ENCODE data around the gene ZNF281.

ZNF281 gene

DNA sequence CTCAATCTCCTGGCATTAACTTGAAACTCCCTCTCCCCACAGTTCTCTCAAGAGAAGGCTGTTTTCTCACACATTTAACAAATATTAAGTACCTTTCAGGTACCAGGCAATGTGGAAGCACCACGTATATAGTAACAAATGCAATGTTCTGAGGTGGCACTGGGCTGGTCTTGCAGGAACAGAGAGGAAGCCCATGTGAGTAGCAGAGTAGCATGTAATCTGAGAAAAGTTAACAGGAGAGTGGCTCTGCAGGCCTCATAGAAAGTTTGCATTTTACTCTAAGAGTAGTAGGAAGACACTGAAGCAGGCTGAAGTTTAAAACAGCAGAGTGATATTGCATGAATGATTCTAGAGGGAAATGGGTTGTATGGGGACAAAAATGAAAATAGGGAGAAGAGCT, 21.0 kb downstream of the ZNF281 start:
- DNase-seq, result no peak

DNA sequence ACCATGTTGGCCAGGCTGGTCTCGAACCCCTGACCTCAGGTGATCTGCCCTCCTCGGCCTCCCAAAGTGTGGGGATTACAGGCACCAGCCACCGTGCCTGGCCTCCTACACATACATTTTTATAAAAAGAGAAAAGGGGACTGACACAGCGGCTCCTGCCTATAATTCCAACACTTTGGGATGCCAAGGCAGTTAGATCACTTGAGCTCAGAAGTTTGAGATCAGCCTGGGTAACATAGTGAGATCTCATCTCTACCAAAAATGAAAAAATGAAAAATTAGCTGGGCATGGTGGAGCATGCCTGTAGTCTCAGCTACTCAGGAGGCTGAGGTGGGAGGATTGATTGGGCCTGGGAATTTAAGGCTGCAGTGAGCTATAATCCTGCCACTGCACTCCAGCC, 23.4 kb downstream of the ZNF281 start:
- DNase-seq, result no peak

DNA sequence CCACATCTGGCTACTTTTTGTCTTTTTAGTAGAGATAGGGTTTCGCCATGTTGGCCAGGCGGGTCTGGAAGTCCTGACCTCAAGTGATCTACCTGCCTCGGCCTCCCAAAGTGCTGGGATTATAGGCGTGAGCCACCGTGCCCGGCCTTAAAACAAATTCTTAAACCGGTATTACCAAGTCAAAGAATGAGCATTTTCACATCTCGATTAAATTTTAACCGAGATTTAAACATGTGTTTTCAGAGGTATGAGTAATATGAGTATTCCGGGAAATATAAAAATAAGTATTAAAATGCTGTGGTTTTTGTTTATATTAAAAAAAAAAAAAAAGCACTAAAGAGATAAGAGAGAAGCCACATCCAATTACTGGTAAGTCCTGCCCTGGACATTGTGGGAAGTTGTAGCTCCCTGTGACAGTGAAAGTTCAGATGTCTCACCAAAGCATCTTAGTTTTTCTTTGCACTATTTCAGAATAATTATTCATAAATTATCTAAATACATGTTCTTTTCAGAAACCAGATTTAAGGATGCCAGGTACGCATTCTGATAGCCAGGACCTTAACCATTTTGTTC, 24.9 kb downstream of the ZNF281 start:
- no peak for DNase-seq

DNA sequence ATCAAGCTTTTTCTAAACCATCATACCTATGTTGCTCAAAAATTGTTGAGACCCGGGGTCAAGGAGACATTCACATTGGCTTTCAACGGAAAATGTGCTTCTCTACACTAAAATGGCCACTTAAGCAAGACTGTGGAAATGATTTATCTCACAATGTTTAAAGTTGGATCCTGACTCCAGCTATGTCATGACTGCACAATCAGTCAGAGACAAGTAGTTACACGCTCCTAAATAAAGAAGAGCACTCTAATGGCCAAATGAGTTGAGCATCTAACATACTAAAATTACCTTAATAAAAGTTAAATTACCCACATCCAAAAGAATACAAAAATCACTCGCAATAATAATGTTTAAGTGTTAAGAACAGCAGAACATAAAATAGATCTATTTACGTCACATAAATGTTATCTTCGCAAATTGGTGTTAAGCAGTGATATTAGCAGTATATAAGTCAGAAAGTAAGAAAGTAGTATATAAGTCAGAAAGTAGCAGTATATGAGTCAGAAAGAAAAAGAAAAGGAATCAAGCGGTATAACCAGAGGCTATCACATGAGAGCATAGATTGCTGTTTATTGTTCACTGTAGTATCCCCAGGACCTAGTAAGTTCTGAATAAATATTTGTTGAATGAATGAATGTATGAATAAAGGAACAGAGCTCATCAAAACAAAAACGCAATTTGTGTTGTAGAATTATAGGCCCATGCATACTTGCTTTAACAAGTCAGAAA, 28.4 kb downstream of the ZNF281 start:
- DNase-seq, result no peak

DNA sequence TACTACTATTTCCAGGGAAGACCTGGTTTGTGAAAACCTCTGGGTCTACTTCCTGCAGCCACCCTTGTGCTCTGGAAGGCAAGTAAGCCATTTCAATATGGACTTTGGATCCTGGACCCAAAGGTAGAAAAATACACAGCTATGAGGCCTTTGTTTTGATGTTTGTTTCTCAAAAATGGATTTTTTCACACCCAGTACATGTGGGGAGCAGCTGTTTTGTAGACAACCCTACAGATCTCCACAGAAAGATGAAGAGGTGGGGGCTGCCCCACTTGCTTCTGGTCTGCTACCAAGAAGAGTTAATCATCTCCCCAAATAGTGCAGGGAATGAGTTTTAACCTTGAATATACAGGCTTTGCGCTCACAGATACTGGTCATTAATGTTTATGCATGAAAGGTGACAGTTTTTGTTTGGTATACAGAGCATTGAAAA, 29.2 kb downstream of the ZNF281 start:
- no peak for DNase-seq

DNA sequence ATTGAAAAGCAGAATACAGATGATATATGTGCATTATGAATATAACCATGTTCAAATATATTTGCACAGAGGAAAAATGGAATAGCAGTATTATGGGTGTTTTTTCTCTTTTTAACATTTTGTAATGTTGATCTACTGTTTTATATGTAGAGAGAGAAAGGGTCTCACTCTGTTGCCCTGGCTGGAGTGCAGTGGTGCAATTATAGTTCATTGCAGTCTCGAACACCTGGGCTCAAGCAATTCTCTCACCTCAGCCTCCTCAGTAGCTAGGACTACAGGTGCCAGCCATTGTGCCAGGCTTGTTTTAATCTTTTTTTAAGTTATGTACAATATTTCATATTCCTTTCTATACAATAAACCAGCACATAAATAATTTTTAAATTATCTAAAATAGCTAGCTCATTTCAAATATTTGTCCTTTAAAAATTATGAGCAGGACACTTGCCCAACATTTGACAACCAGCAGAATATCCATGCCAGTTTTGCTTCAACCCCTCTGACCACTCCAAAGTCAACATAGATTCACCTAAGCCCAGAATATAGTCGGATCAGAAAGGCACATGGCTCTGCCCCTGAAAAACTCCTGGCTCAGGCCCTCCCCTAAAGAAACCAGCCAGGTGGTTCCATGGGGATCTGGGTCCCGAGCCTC, 29.8 kb downstream of the ZNF281 start:
- DNase-seq, result no peak

DNA sequence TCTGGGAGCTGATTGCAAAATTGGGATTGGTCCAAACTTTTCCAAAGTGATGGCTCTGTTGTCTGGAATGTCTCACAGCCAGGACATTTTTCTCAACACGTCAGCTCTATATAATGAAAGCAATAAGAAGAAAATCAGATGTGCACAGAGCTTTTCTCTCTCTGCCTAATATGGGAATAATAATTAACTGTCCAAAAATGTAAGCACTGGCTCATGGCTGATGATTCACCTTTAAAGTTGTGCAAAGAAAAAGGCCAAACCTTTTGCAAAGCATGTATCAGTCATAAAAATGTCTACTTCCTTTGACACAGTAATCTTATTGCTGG, 30.4 kb downstream of the ZNF281 start:
- no peak for DNase-seq

DNA sequence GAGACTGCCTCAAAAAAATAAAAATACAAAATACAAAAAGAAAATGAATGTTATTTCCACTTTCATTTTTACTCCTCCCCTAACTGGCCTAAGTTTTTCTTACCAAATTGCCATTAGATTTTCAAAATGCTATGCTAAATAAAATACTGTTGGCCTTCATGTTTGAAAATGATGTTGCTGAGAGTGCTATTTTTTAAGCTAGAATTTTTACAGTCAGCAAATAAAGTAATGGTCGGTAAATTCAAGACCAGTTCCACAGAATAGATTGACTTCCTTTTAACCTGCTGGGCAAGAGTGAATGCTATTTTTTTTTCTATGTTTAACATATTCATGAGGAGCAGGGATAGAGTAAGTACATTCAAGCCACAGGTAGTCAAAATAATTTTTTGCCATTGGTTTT, 31.7 kb downstream of the ZNF281 start:
- no peak for DNase-seq

DNA sequence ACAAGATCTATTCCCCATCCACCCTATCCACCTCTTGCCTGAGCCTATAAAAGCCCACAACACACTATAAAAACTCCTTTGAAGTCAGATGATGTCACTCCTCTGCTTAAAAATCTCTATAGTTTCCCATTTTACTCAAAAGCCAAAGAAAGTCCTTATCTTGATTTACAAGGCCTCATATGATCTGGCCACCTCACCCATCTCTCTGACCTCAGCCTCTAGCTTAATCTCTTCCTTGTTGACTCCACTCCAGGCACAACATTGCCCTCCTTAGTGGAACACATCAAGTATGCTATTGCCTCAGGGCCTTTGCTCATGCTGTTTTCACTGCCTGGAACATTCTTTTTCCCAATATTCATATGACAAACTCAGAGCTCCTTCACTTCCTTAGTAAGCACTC, 33.3 kb downstream of the ZNF281 start:
- no peak for DNase-seq

DNA sequence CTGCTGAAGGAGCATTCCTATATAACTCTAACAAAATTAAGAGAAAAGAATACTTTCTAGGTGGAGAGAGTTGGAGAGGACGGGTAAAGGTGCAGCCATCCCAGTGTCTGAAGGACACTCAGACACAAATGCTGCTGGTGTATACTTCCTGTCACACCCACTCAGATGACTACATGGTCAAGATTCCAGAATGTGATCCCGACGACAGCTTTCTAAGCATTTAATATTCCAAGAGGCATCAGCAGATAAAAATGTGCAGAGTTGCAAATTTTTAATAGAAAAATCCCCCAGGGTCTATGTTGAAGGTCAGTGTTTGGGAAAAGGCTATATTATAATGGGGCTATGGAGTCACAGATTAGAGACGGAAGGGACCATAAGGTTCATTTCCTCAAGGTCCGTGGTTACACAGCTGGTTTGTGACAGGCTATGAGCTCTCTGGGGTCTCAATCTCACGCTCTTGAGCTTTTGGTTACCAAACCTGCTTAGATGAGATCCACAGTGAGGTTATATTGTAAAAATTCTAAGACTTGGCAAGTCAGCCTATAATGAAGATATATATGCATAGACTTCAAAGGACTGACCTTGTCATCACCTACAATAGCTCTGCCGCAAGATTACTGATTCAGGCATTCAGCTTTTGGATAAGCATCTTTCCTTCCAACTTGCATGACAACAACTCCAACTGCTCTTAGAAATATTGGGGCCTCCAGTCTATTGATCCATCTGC, 35.1 kb downstream of the ZNF281 start:
- DNase-seq, result no peak

DNA sequence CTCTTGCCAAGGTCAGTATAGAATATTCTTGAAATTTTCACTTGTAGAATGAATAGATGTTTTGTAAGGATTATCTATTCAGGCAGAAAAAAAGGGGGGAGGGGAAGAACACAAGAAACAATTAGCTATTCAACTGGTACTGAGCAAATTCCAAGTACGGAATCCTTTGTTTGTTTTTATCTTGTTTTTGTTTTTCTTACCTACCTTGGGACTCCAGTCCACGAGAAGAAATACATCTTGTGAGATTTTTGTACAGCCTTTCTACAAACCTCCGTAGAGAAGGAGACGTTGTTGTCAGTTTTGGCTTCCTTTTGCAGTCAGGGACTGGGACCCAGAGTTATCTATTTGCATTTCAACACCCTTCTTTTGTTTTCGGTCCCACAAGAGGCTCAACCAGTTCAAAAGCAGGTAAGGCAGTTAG, 36.0 kb downstream of the ZNF281 start:
- DNase-seq, result no peak

DNA sequence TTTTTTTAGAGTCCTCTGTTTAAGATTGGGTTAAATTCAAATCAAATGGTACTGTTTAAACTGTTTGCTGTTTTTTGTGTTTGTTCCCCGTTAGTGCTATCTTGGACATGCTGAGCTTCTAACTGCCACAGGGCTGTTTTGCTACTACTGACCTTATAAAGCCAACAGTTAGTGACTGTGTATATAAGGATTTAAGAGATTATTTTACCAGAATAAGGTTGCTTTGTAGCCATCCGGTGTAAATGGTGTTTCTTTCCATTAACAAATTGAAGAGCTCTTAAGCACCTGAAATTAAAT, 37.0 kb downstream of the ZNF281 start:
- no peak for DNase-seq

DNA sequence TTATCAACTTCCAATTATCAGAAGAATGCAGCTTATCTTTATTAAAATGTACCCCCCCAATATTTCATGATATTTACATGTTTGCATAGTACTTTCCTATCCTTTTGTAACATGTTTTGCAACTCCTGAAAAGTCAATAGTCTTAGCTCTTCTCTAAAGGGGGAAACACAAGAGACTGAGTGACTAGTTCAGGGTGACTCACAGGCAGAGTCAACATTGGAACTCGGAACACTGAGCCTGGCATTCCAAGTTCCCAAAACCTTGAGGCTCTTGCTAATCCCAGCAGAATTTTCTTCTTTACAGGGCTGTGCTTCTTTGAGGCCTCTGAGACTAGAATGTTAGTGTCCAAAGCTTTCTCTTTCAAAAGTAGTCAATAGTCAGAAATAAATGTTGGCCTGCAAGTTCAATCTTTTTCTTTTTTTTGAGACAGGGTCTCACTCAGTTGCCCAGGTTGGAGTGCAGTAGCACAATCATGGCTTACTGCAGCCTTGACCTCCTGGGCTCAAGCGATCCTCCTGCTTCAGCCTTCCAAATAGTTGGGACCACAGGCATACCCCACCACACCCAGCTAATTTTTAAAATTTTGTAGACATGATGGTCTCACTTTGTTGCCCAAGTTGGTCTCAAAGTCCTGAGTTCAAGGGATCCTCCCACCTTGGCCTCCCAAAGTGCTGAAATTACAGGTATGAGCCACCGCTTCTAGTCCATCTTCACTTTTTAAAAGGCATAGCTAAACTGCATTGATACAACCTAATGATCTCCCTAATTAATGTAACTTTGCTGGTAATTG, 37.5 kb downstream of the ZNF281 start:
- DNase-seq, result no peak

DNA sequence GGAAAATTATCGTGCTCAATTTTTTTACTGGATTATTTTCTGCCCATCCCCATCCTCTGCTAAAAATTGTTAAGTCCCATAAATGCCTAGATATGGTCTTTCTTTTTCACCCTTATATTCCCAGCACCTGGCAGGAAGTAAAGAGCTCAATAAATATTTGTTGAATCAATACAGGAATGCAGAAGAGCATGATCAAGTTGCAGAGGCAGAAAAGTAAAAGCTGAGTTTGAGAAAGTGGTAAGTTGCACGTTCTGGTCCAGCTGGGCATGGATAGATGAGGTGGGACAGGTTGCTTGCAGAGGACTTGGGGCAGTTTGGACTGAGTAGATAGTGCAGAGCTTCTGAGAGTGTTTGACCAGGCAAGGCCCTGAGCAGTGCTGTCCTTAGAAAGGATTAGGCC, 40.1 kb downstream of the ZNF281 start:
- no peak for DNase-seq

DNA sequence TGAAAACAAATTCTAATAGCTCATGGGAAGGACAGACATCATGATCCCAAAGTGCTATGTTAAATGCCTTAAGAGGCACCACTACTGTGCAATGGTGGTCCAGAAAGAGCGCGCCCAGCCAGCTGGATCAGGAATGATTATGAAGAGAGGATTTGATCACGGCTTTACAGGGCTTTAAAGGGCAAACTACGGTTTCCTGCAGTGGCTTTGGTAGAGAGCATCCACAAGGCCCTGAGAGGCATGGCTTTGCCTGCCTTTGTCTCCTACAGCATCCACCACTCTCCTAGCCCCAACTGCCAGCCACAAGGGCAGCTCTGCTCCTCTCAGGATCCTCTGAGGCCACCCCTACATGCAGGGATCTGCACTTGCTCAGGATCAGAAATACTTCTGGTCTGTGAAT, 40.7 kb downstream of the ZNF281 start:
- DNase-seq, result no peak

DNA sequence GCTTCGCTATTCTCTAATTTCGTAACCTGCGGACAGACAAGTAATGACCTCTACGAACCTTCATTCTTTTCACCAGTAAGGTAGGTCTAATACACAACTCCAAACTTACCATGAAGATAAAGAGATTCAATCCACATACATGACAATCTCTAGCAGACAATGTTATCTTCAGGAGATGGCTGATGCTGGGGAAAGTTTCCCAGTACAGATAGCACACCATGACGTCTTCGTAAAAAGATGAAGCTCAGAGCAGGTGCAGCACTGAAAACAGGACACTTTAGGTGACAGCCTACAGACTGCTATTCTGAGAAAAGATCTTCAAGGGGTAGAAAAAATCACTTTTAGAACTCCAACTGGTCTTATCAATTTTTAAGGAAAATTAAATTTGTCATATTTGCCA, 41.3 kb downstream of the ZNF281 start:
- no peak for DNase-seq

DNA sequence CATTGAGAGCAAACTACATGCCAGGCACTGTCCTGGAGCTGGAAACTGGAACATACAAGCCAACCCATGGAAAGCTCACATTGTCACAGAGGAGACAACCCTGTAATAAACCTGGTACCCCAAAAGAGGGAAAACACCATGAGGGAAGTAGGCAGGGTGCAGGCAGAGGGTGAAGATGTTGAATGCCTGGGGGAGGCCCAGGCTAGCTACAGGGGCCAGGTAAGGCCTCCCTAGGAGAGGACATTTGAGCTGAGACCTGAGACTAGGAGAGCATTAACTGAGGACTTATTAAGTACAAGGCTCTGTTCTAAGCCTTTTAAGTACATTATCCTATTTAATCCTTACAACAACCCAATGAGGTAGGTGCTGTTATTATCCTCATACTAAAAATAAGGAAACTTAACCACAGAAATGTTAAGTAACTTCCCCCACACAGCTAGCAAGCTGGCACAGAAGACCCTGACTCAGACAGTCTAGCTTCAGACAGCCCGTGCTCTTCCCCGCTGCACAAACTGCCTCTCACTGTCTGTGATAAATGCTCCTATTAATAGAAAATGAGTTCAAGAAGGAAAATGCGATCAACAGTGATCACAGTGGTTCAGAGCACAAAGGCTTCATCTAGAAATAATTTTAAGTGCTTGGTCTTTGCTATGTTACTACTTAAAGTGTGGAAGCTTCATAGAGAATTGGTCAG, 41.8 kb downstream of the ZNF281 start:
- no peak for DNase-seq

DNA sequence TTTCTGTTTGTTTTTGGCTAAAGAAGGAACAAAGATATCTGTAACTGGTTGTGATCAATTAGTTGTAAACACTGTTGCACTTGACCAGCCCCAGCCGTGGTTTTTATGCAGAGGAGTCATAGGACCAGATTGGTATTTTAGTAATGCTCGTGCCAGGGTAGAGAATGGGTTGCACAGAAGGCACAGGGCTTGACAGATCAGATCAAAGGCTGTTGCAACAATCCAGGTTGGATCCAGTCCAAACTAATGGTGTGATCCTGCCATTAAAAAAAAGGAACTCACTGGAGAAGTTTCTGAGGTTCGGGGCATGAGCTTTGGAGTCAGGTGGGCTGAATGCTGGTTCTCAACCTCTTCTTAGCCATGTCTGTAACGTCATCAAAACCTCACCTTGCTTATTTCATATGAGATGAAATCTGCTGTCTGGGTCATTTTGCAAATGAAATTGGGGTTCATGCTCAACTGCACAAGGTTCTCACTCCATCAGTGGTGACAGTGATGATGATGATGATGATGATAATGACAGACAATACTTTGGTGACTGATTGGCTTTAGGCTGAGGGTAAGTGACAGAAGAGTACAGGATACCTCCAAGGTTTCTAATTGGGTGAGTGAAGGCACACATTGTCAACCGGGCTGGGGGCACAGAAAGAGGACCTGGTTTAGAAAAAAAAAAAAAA, 43.1 kb downstream of the ZNF281 start:
- DNase-seq, result no peak

DNA sequence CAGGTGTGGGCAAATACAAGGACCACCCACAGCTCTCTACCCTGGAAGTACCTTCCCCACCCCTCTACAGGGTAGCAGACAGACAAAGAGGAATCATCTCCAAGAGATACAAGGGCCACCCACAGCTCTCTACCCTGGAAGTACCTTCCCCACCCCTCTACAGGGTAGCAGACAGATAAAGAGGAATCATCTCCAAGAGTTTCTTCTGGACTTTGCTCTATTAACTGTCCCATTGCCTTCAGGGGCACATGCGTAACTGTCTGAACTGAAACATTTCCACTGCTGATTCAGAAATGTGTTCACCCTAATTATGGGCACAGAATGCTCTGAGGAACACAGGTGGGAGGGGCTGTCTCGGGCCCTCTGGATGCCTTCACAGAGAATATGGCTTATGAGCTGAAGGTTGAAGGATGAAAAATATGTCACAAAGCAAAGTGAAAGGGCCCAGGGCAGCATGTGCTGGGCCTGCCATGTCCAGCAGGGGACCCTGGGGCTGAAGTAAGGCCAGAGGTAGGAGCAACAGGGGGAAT, 43.9 kb downstream of the ZNF281 start:
- no peak for DNase-seq

DNA sequence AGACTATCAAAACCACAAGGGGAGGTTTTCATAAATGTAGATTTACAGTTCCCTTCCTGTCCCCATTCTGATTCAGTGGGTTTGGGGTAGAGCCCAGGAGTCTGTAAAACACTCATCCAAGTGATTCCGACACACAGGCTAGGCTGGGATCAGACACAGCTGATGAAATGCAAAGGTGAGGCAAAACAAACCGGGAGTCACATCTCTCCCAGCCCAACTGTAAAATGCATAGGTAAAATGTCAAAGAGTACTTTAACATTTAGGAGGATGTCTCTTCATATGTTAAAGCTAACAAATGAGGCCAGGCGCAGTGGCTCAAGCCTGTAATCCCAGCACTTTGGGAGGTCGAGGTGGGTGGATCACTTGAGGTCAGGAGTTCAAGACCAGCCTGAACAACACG, 45.0 kb downstream of the ZNF281 start:
- DNase-seq, result no peak

DNA sequence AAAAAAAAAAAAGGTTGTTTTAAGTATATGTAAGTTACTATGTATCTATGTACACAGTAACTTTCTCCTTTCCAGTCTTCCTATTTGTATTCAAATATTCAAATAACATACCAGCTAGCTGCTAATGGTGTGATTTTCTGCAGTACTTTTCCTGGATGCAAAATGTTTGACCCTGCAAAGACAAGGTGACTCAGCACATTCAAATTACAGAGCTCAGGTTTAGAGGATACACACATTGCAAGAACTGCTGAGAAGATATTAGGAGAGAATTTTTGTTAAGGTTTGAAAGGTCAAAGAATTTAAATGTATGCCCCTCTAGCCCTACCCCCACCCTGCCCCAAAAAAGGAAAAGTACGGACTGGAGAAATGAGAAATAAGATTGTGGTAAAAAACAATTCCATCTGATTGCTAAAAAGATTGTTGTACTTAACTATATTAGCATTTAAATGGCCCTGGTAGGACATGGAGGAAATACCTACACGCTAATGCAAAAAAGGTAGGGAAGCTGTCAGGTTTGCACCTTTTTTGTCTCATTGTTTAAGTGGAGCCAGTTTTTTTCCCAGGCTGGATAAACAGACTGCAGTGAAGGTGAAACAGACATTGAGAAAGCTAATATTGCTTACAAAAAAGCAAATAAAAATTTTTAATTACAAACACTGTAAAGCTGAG, 45.6 kb downstream of the ZNF281 start:
- DNase-seq, result no peak

Data from NCI-H2227 treated with DMSO at 0.1 percent for 48 hours (cell line).